K562 (cell line): ENCODE measurements around the gene SEBOX. TPM values are rescaled to one million over a fixed set of nuclear protein-coding genes. Genes with fewer than 3 reads are reported as not detected.

Experiments used
- ATAC-seq: fragments of 200-7000 bp; cut with Tn5 transposase; 3 replicates; pipeline ENCODE4 v1.9.1; 2020; ENCODE audit warnings: moderate library complexity
- BruUV-seq: library from RNA; stranded (reverse); fragments of 400-500 nt; replicated peaks from 2 replicates; lab custom pipeline; 2021; lab: Mats Ljungman, UMichigan
- CTCF ChIA-PET: fragments of 300-600 bp; formaldehyde crosslinking; extraction: SDS; loops from one replicate; lab custom pipeline; 2021; ENCODE audit warnings: low intra/inter-chr PET ratio; lab: Yijun Ruan, JAX
- POLR2A ChIA-PET: fragments of 300-600, 350-650 bp; sonication (Branson Sonifier 250); formaldehyde crosslinking; extraction: SDS; loops from one replicate; lab custom pipeline; 2021; ENCODE audit warnings: antibody characterized with exemption, inconsistent platforms; lab: Yijun Ruan, JAX
- DNase-seq, 4 experiments: peaks; one replicate each; pipeline versions ENCODE4 v3.0.0 to v3.0.0-alpha.2; 2011 to 2018; ENCODE audit warnings: low spot score in 3 of 4, mixed read lengths in 3 of 4; ENCODE audit errors: extremely low read depth in 1 of 4
- FAIRE-seq: peaks from 2 replicates; lab custom pipeline; 2011; peaks lifted over from hg19 to GRCh38; lab: Jason Lieb, UNC
- H2AFZ ChIP-seq: 2 replicates; pipeline ENCODE4 v1.6.0; 2011; ENCODE audit warnings: low read depth, low read length, control low read depth, inconsistent platforms
- H3K27ac ChIP-seq: fragments of 200-600 bp; 3 replicates; pipeline ENCODE4 v1.8.0; 2011; ENCODE audit warnings: low read depth, mild to moderate bottlenecking, control low read depth, inconsistent platforms, low read length, moderate library complexity, mixed read lengths; ENCODE audit errors: extremely low read depth
- H3K27me3 ChIP-seq, 2 experiments: fragments of 300-600 bp in 1 of 2; 2 replicates in 1 of 2; 3 replicates in 1 of 2; pipeline versions ENCODE4 v1.6.0 to v1.8.0; 2011; ENCODE audit warnings: inconsistent platforms in 2 of 2, low read length in 2 of 2, mild to moderate bottlenecking in 1 of 2, mixed read lengths in 1 of 2, moderate library complexity in 1 of 2; ENCODE audit not compliant: control insufficient read depth in 2 of 2, insufficient read depth in 2 of 2
- H3K36me3 ChIP-seq: fragments of 300-600 bp; 3 replicates; pipeline ENCODE4 v1.8.0; 2011; ENCODE audit warnings: mild to moderate bottlenecking, low read length, inconsistent platforms; ENCODE audit not compliant: control insufficient read depth, insufficient read depth
- H3K4me1 ChIP-seq, 2 experiments: fragments of 200-600 bp in 1 of 2; replicated peaks in 1 of 2; 2 replicates in 1 of 2; 3 replicates in 1 of 2; pipeline versions ENCODE4 v1.5.1 to v1.8.0; 2011; ENCODE audit warnings: inconsistent platforms in 2 of 2, low read length in 2 of 2, mild to moderate bottlenecking in 1 of 2, mixed read lengths in 1 of 2, moderate library complexity in 1 of 2; ENCODE audit not compliant: control insufficient read depth in 2 of 2, insufficient read depth in 2 of 2
- H3K4me2 ChIP-seq: 2 replicates; pipeline ENCODE4 v1.6.1; 2011; ENCODE audit warnings: low read length, control low read depth, inconsistent platforms, mixed read lengths; ENCODE audit not compliant: insufficient read depth
- H3K4me3 ChIP-seq: fragments of 200-600 bp; sonication (generic), shearing (Covaris generic); 2 replicates; pipeline ENCODE4 v1.5.1; 2016; ENCODE audit warnings: control low read depth, inconsistent platforms
- H3K79me2 ChIP-seq: fragments of 200-600 bp; 3 replicates; pipeline ENCODE4 v1.8.0; 2011; ENCODE audit warnings: low read length, inconsistent platforms; ENCODE audit not compliant: control insufficient read depth, insufficient read depth
- H3K9ac ChIP-seq, 2 experiments: 2 replicates each; pipeline versions ENCODE4 v1.6.0 to v1.6.1; 2011; ENCODE audit warnings: low read depth in 2 of 2, low read length in 2 of 2, control low read depth in 1 of 2, inconsistent platforms in 1 of 2, mild to moderate bottlenecking in 1 of 2, mixed read lengths in 1 of 2; ENCODE audit not compliant: insufficient read depth in 1 of 2
- H3K9me1 ChIP-seq: one replicate; pipeline ENCODE4 v1.6.0; 2011; ENCODE audit warnings: inconsistent platforms, mild to moderate bottlenecking, low read length, moderate library complexity; ENCODE audit not compliant: control insufficient read depth, insufficient read depth
- H3K9me3 ChIP-seq: replicated peaks from 2 replicates; pipeline ENCODE4 v1.5.1; 2011; ENCODE audit warnings: low read depth, low read length, inconsistent platforms; ENCODE audit not compliant: control insufficient read depth, insufficient read depth
- H4K20me1 ChIP-seq: replicated peaks from 2 replicates; pipeline ENCODE4 v1.6.1; 2011; ENCODE audit warnings: low read length, inconsistent platforms, mixed read lengths; ENCODE audit not compliant: control insufficient read depth, insufficient read depth
- CBX3 ChIP-seq, 2 experiments: IDR thresholded peaks; 1 replicate in 1 of 2; 2 replicates in 1 of 2; pipeline ENCODE4 v1.6.1; 2012; ENCODE audit warnings: inconsistent platforms in 2 of 2, low read length in 2 of 2, borderline replicate concordance in 1 of 2, control low read depth in 1 of 2
- CEBPG ChIP-seq, 3 experiments: fragments of 200-800 bp in 1 of 3; sonication (Bioruptor generic) in 1 of 3; sonication (generic) in 1 of 3; formaldehyde crosslinking in 1 of 3; IDR thresholded peaks in 2 of 3; conservative IDR thresholded peaks in 1 of 3; 2 replicates each; pipeline versions ENCODE4 v1.6.1 to v1.8.0; 2016 to 2022; ENCODE audit warnings: missing compliant biosample characterization in 2 of 3, missing genetic modification characterization in 2 of 3, mild to moderate bottlenecking in 1 of 3, missing genetic modification reagents in 1 of 3
- EZH2 ChIP-seq: IDR thresholded peaks from 2 replicates; pipeline ENCODE4 v1.6.1; 2012; ENCODE audit warnings: low read depth, mild to moderate bottlenecking, inconsistent platforms, low read length, borderline replicate concordance
- KDM2B ChIP-seq: fragments of 250-450 bp; sonication (Bioruptor Pico); IDR thresholded peaks from 2 replicates; pipeline ENCODE4 v1.8.0; 2021; ENCODE audit warnings: mild to moderate bottlenecking, moderate library complexity
- NR2C2 ChIP-seq, 2 experiments: fragments of 200-800 bp in 1 of 2; sonication (Bioruptor generic) in 1 of 2; sonication (generic) in 1 of 2; formaldehyde crosslinking in 1 of 2; IDR thresholded peaks; 2 replicates each; pipeline versions ENCODE4 v1.6.1 to v1.8.0; 2016 to 2022; ENCODE audit warnings: mild to moderate bottlenecking in 1 of 2, missing compliant biosample characterization in 1 of 2, missing genetic modification characterization in 1 of 2, missing genetic modification reagents in 1 of 2
- OTX1 ChIP-seq: fragments of 450-650 bp; formaldehyde crosslinking; IDR thresholded peaks from 2 replicates; pipeline ENCODE4 v1.4.0; 2022; ENCODE audit warnings: mild to moderate bottlenecking
- SAFB2 ChIP-seq: fragments of 200-400 bp; formaldehyde crosslinking; IDR thresholded peaks from 2 replicates; pipeline ENCODE4 v1.6.1; 2018; ENCODE audit warnings: borderline replicate concordance, low read length, low read depth, moderate library complexity; ENCODE audit not compliant: severe bottlenecking
- SLC30A9 ChIP-seq: fragments of 250-450 bp; sonication (Bioruptor Pico); IDR thresholded peaks from 2 replicates; pipeline ENCODE4 v1.8.0; 2022; ENCODE audit warnings: mild to moderate bottlenecking, moderate library complexity
- ZFX ChIP-seq: sonication (generic); formaldehyde crosslinking; IDR thresholded peaks from 2 replicates; pipeline ENCODE4 v1.8.0; 2022; ENCODE audit warnings: mild to moderate bottlenecking, missing genetic modification reagents, moderate library complexity
- ZNF436 ChIP-seq: fragments of 250-450, 450-650 bp; sonication (Bioruptor Pico); formaldehyde crosslinking; IDR thresholded peaks from 2 replicates; pipeline ENCODE4 v1.7.0; 2020; ENCODE audit warnings: mild to moderate bottlenecking
- ZNF764 ChIP-seq: fragments of 250-450 bp; sonication (Bioruptor Pico); IDR thresholded peaks from 2 replicates; pipeline ENCODE4 v1.4.0; 2020; ENCODE audit warnings: low read depth, mild to moderate bottlenecking, moderate library complexity
- WGBS: fragments of 100-300 bp; shearing (Covaris generic); methylation state at CpG from one replicate; pipeline ENCODE4 v1.1.6; 2016; ENCODE audit warnings: low coverage, mixed read lengths; ENCODE audit not compliant: insufficient coverage; ENCODE audit errors: missing lambda C conversion rate; 5-methylcytosine and 5-hydroxymethylcytosine counted together
- in situ Hi-C: fragments of 300-500 bp; cut with MboI; formaldehyde crosslinking; loops from 4 replicates; pipeline ENCODE4 v1.15.0; 2018; ENCODE audit warnings: inconsistent platforms, mixed read lengths
- intact Hi-C: fragments of 100-400 bp; cut with micrococcal nuclease; formaldehyde crosslinking; loops from 2 replicates; pipeline ENCODE4 v1.14.2; 2022
- polyA plus RNA-seq, 8 experiments: library from polyadenylated mRNA; depleted of rRNA in 4 of 8; stranded (reverse) in 5 of 8; unstranded in 3 of 8; fragments of >200 nt; fragmentation: Nextera tagmentation in 2 of 8; fragmentation: Illumina TruSeq in 1 of 8; extraction: Ambion mirVana in 2 of 8; extraction: Trizol in 1 of 8; gene quantifications; 2 replicates each; pipeline versions ENCODE4 v1.2.1 to v1.2.3, GENCODE V29; 2011 to 2014; ENCODE audit warnings: inconsistent platforms in 1 of 8, missing spikeins in 1 of 8
- total RNA-seq, 7 experiments: library from RNA; depleted of rRNA in 6 of 7; stranded (reverse); fragments of >200 nt in 6 of 7; fragmentation: Illumina TruSeq in 2 of 7; extraction: Trizol in 2 of 7; gene quantifications; 2 replicates each; pipeline versions ENCODE4 v1.2.1 to v1.2.3, GENCODE V29; 2011 to 2021; ENCODE audit warnings: low replicate concordance in 1 of 7
- TF ChIP-seq, protein P1 (sequence below), 2 experiments: fragments of 200-800 bp in 1 of 2; sonication (Bioruptor generic) in 1 of 2; sonication (generic) in 1 of 2; formaldehyde crosslinking in 1 of 2; IDR thresholded peaks in 1 of 2; conservative IDR thresholded peaks in 1 of 2; 2 replicates each; pipeline versions ENCODE4 v1.5.0 to v1.6.1; 2016 to 2020; ENCODE audit warnings: missing compliant biosample characterization in 1 of 2, missing genetic modification characterization in 1 of 2, missing genetic modification reagents in 1 of 2
- TF ChIP-seq, protein P2 (sequence below): fragments of 250-450 bp; sonication (Bioruptor Pico); IDR thresholded peaks from 2 replicates; pipeline ENCODE4 v1.5.0; 2020; ENCODE audit warnings: mild to moderate bottlenecking, borderline replicate concordance

SEBOX gene
- total and polyA plus RNA-seq, 9 of the 15 experiments (the other 6 are each of a cell fraction or from before 2014, with no cell fraction given): not detected

- peaks cover 83% of the 10 kb centered on the region for H3K36me3 ChIP-seq
- H3K9me3 ChIP-seq: no peaks in the 10 kb centered on the region; the same call in 1 of the 2 replicates
- peaks cover 9 to 12% of the 10 kb centered on the region in 2 experiments; a peak in 4 of 5 replicates for H3K4me1 ChIP-seq
- TF ChIP-seq EZH2 (no peak), ZNF764 (CRISPR knock-in tag) (no peak), SLC30A9 (CRISPR knock-in tag) (no peak), NR2C2 (CRISPR knock-in tag; IDR thresholded peaks at IDR 0.05) (no peak), NR2C2 (tag; IDR thresholded peaks at IDR 0.05) (no peak), ZNF436 (no peak), ZFX (CRISPR knock-in tag) (no peak), KDM2B (no peak), SAFB2 (no peak), CEBPG (CRISPR knock-in tag; IDR thresholded peaks at IDR 0.05) (no peak), CEBPG (tag; conservative IDR thresholded peaks at IDR 0.05 in 1 of 2, IDR thresholded peaks at IDR 0.05 in 1 of 2) (no peak), CBX3 (IDR thresholded peaks at IDR 0.05; ENCODE audit: borderline replicate concordance in 1 of 2, low read length in 2 of 2) (no peak), OTX1 (CRISPR knock-in tag) (no peak)
- TF ChIP-seq, protein P1, sequence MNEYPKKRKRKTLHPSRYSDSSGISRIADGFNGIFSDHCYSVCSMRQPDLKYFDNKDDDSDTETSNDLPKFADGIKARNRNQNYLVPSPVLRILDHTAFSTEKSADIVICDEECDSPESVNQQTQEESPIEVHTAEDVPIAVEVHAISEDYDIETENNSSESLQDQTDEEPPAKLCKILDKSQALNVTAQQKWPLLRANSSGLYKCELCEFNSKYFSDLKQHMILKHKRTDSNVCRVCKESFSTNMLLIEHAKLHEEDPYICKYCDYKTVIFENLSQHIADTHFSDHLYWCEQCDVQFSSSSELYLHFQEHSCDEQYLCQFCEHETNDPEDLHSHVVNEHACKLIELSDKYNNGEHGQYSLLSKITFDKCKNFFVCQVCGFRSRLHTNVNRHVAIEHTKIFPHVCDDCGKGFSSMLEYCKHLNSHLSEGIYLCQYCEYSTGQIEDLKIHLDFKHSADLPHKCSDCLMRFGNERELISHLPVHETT (CRISPR knock-in tag; conservative IDR thresholded peaks at IDR 0.05 in 1 of 2, IDR thresholded peaks at IDR 0.05 in 1 of 2): no peak
- TF ChIP-seq, protein P2, sequence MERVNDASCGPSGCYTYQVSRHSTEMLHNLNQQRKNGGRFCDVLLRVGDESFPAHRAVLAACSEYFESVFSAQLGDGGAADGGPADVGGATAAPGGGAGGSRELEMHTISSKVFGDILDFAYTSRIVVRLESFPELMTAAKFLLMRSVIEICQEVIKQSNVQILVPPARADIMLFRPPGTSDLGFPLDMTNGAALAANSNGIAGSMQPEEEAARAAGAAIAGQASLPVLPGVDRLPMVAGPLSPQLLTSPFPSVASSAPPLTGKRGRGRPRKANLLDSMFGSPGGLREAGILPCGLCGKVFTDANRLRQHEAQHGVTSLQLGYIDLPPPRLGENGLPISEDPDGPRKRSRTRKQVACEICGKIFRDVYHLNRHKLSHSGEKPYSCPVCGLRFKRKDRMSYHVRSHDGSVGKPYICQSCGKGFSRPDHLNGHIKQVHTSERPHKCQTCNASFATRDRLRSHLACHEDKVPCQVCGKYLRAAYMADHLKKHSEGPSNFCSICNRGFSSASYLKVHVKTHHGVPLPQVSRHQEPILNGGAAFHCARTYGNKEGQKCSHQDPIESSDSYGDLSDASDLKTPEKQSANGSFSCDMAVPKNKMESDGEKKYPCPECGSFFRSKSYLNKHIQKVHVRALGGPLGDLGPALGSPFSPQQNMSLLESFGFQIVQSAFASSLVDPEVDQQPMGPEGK (CRISPR knock-in tag): no peak
- TF ChIP-seq, all 486 proteins: peak for 0
- in situ Hi-C loops (no loop called here), intact Hi-C loops (no loop called here)
- DNase-seq (no peak), ATAC-seq (no peak), FAIRE-seq (no peak)
- no peaks in the 10 kb centered on the region for H3K27me3 ChIP-seq
- ChIA-PET POLR2A (interaction anchor here (0.7 to 1.5 kb wide), 2 partner anchors 10 to 32 kb away, joined by 3 to 11 read pairs; partner anchors contain the start of genes IFT20, POLDIP2 and TNFAIP1), CTCF (no interaction called here)
- H3K4me2 ChIP-seq: no peak overlapping the region
- H3K9me1 ChIP-seq: no peaks in the 10 kb centered on the region
- no peak overlapping the region for H3K4me3 ChIP-seq
- H3K79me2 ChIP-seq: peaks cover 56% of the 10 kb centered on the region
- no peak overlapping the region for H3K27ac ChIP-seq
- BruUV-seq: no TSS peak
- 0 out of 2 replicates have a peak, but pooled peaks cover 16% of the 10 kb centered on the region for H4K20me1 ChIP-seq
- WGBS: 94% methylated on average over 5 of the region's 5 CpGs
- H2AFZ ChIP-seq: no peak overlapping the region
- no peak overlapping the region for H3K9ac ChIP-seq
Observed at GRCh38 chr17:28325211-28325610, 39.8 kb downstream of the SEBOX start.
